BLaER1 treated with 17β-estradiol and CSF1 and Interleukin-3, amounts not matched to agents 10 nM and 100 nM (cell line): ENCODE results near the gene SEPTIN2.
"Not testable (repeated sequence)": the region's sequence is repeated elsewhere in the genome, so short reads cannot be mapped to it uniquely, and the experiment has no call there.

ENCODE experiments used
- H3K27ac ChIP-seq, 11 experiments: shearing (Covaris generic); formaldehyde crosslinking; 2 replicates each; pipeline ENCODE4 v1.8.1; 2022
- H3K27me3 ChIP-seq, 11 experiments: shearing (Covaris generic); formaldehyde crosslinking; 2 replicates each; pipeline ENCODE4 v1.8.1; 2022
- H3K36me3 ChIP-seq, 11 experiments: shearing (Covaris generic); formaldehyde crosslinking; 2 replicates each; pipeline ENCODE4 v1.8.1; 2022
- H3K4me1 ChIP-seq, 10 experiments: shearing (Covaris generic); formaldehyde crosslinking; 2 replicates each; pipeline ENCODE4 v1.8.1; 2022
- H3K4me2 ChIP-seq, 11 experiments: shearing (Covaris generic); formaldehyde crosslinking; 2 replicates each; pipeline ENCODE4 v1.8.1; 2022
- H3K4me3 ChIP-seq, 10 experiments: shearing (Covaris generic); formaldehyde crosslinking; 2 replicates each; pipeline ENCODE4 v1.8.1; 2022
- H3K9ac ChIP-seq, 11 experiments: shearing (Covaris generic); formaldehyde crosslinking; 2 replicates each; pipeline ENCODE4 v1.8.1; 2022
- H3K9me3 ChIP-seq, 11 experiments: shearing (Covaris generic); formaldehyde crosslinking; replicated peaks in 1 of 11; 2 replicates each; pipeline ENCODE4 v1.8.1; 2022
- H4K20me1 ChIP-seq, 11 experiments: shearing (Covaris generic); formaldehyde crosslinking; 2 replicates each; pipeline ENCODE4 v1.8.1; 2022
- Cebpa-rat ChIP-seq, 11 experiments: shearing (Covaris generic); IDR thresholded peaks; 2 replicates each; pipeline ENCODE4 v1.8.1; 2022

The SEPTIN2 gene

GRCh38 chr2:241368643-241369042 is 52.9 kb downstream of the SEPTIN2 start:
- peaks cover 0 to 15% (median 7%) of the 10 kb centered on the region in 11 experiments; a peak in 7 of 22 replicates for H3K36me3 ChIP-seq
- TF ChIP-seq Cebpa-rat (IDR thresholded peaks at IDR 0.05), result no peak
- H3K27me3 ChIP-seq, result no peaks in the 10 kb centered on the region
- H3K4me1 ChIP-seq, result peaks cover 14 to 32% (median 26%) of the 10 kb centered on the region in 10 experiments; a peak in 19 of 20 replicates
- no peak overlapping the region for H3K4me2 ChIP-seq
- H3K9me3 ChIP-seq, result no peaks in the 10 kb centered on the region
- H4K20me1 ChIP-seq, result peaks cover 32 to 96% (median 61%) of the 10 kb centered on the region in 11 experiments; a peak in 21 of 22 replicates
- no peak overlapping the region for H3K4me3 ChIP-seq
- H3K9ac ChIP-seq, result no peak overlapping the region
- H3K27ac ChIP-seq, result no peak overlapping the region

GRCh38 chr2:241372361-241372992 is 56.8 kb downstream of the SEPTIN2 start:
- Histone ChIP-seq H3K4me1 (peaks cover 13 to 43% (median 34%) of the 10 kb centered on the region in 10 experiments; a peak in 19 of 20 replicates), H3K36me3 (peaks cover 16 to 31% (median 23%) of the 10 kb centered on the region in 11 experiments), H3K4me2 (peak overlapping the region in 7 of 11 experiments; percentile 35 to 62 (median 52); a peak in 11 of 22 replicates), H3K9me3 (peaks cover 0 to 4% (median 0%) of the 10 kb centered on the region in 11 experiments; a peak in 1 of 22 replicates), H3K27me3 (no peaks in the 10 kb centered on the region), H3K9ac (no peak overlapping the region), H3K27ac (no peak overlapping the region), H3K4me3 (no peak overlapping the region), H4K20me1 (peaks cover 17 to 95% (median 51%) of the 10 kb centered on the region in 11 experiments; a peak in 19 of 22 replicates)
- TF ChIP-seq Cebpa-rat (IDR thresholded peaks at IDR 0.05), result no peak

GRCh38 chr2:241373446-241373845 is 57.7 kb downstream of the SEPTIN2 start:
- peaks cover 13 to 92% (median 41%) of the 10 kb centered on the region in 11 experiments; a peak in 19 of 22 replicates for H4K20me1 ChIP-seq
- peak overlapping the region in 8 of 11 experiments; percentile 35 to 62 (median 52); a peak in 14 of 22 replicates for H3K4me2 ChIP-seq
- H3K4me3 ChIP-seq, result no peak overlapping the region
- H3K4me1 ChIP-seq, result peaks cover 13 to 43% (median 34%) of the 10 kb centered on the region in 10 experiments; a peak in 19 of 20 replicates
- no peaks in the 10 kb centered on the region for H3K27me3 ChIP-seq
- H3K27ac ChIP-seq, result no peak overlapping the region
- peaks cover 0 to 4% (median 0%) of the 10 kb centered on the region in 11 experiments; a peak in 1 of 22 replicates for H3K9me3 ChIP-seq
- peaks cover 16 to 31% (median 23%) of the 10 kb centered on the region in 11 experiments for H3K36me3 ChIP-seq
- no peak for TF ChIP-seq Cebpa-rat (IDR thresholded peaks at IDR 0.05)
- H3K9ac ChIP-seq, result 0 out of 22 replicates have a peak overlapping the region, but pooled peaks of 1 of the 11 experiments have one; percentile 24

- H3K4me1 ChIP-seq, result peaks cover 13 to 43% (median 34%) of the 10 kb centered on the region in 10 experiments; a peak in 19 of 20 replicates
- not testable (repeated sequence) for H3K4me3 ChIP-seq
Measured at GRCh38 chr2:241373906-241374305, 58.2 kb downstream of the SEPTIN2 start.

GRCh38 chr2:241375300-241375699 is 59.6 kb downstream of the SEPTIN2 start:
- H4K20me1 ChIP-seq, result peaks cover 15 to 92% (median 39%) of the 10 kb centered on the region in 11 experiments; a peak in 19 of 22 replicates
- peak overlapping the region in 6 of 11 experiments; percentile 46 to 73 (median 56); a peak in 8 of 22 replicates for H3K4me2 ChIP-seq

More at GRCh38 chr2:241373906-241374305, 58.2 kb downstream of the SEPTIN2 start:
- H3K9me3 ChIP-seq, H3K27me3 ChIP-seq, H3K9ac ChIP-seq: not testable (repeated sequence)
- peak overlapping the region in 4 of 11 experiments; percentile 6 to 28 (median 22); a peak in 5 of 22 replicates for H3K27ac ChIP-seq
- peak overlapping the region; percentile 26 to 73 (median 52); a peak in 20 of 22 replicates for H3K4me2 ChIP-seq
- peaks cover 16 to 32% (median 23%) of the 10 kb centered on the region in 11 experiments for H3K36me3 ChIP-seq
- peaks cover 12 to 92% (median 39%) of the 10 kb centered on the region in 11 experiments; a peak in 19 of 22 replicates for H4K20me1 ChIP-seq

GRCh38 chr2:241376808-241377207 is 61.1 kb downstream of the SEPTIN2 start:
- peaks cover 22 to 92% (median 45%) of the 10 kb centered on the region in 11 experiments; a peak in 19 of 22 replicates for H4K20me1 ChIP-seq
- no peak overlapping the region for H3K9ac ChIP-seq
- peaks cover 26 to 54% (median 39%) of the 10 kb centered on the region in 11 experiments for H3K36me3 ChIP-seq
- H3K4me2 ChIP-seq, result no peak overlapping the region
- H3K27me3 ChIP-seq, result no peaks in the 10 kb centered on the region
- H3K4me1 ChIP-seq, result peaks cover 13 to 34% (median 32%) of the 10 kb centered on the region in 10 experiments; a peak in 19 of 20 replicates
- no peak overlapping the region for H3K27ac ChIP-seq
- H3K9me3 ChIP-seq, result peaks cover 0 to 4% (median 0%) of the 10 kb centered on the region in 11 experiments; a peak in 1 of 22 replicates
- TF ChIP-seq Cebpa-rat (IDR thresholded peaks at IDR 0.05), result no peak
- H3K4me3 ChIP-seq, result no peak overlapping the region

More at GRCh38 chr2:241375300-241375699, 59.6 kb downstream of the SEPTIN2 start:
- Histone ChIP-seq H3K36me3 (peaks cover 23 to 45% (median 30%) of the 10 kb centered on the region in 11 experiments), H3K27me3 (no peaks in the 10 kb centered on the region), H3K9me3 (peaks cover 0 to 4% (median 0%) of the 10 kb centered on the region in 11 experiments; a peak in 1 of 22 replicates), H3K4me3 (no peak overlapping the region), H3K27ac (no peak overlapping the region), H3K4me1 (peaks cover 13 to 43% (median 34%) of the 10 kb centered on the region in 10 experiments; a peak in 19 of 20 replicates), H3K9ac (no peak overlapping the region)
- no peak for TF ChIP-seq Cebpa-rat (IDR thresholded peaks at IDR 0.05)

- Histone ChIP-seq H3K27ac (no peak overlapping the region), H3K4me2 (no peak overlapping the region), H3K27me3 (no peaks in the 10 kb centered on the region), H4K20me1 (peaks cover 11 to 89% (median 37%) of the 10 kb centered on the region in 11 experiments; a peak in 18 of 22 replicates), H3K9me3 (peaks cover 0 to 4% (median 0%) of the 10 kb centered on the region in 11 experiments; a peak in 1 of 22 replicates), H3K9ac (no peak overlapping the region), H3K4me3 (no peak overlapping the region), H3K36me3 (peaks cover 42 to 74% (median 56%) of the 10 kb centered on the region in 11 experiments), H3K4me1 (peaks cover 13 to 15% (median 14%) of the 10 kb centered on the region in 10 experiments; a peak in 19 of 20 replicates)
- no peak for TF ChIP-seq Cebpa-rat (IDR thresholded peaks at IDR 0.05)
Measured at GRCh38 chr2:241378816-241379215, 63.1 kb downstream of the SEPTIN2 start.

- H3K9me3 ChIP-seq, result peaks cover 0 to 4% (median 0%) of the 10 kb centered on the region in 11 experiments; a peak in 1 of 22 replicates
- H3K9ac ChIP-seq, result no peak overlapping the region
- no peak overlapping the region for H3K4me3 ChIP-seq
- peaks cover 42 to 78% (median 57%) of the 10 kb centered on the region in 11 experiments for H3K36me3 ChIP-seq
- peaks cover 11 to 81% (median 28%) of the 10 kb centered on the region in 11 experiments; a peak in 18 of 22 replicates for H4K20me1 ChIP-seq
- no peak overlapping the region for H3K4me2 ChIP-seq
- H3K27me3 ChIP-seq, result no peaks in the 10 kb centered on the region
- no peak overlapping the region for H3K27ac ChIP-seq
- peaks cover 3 to 5% (median 4%) of the 10 kb centered on the region in 10 experiments; a peak in 19 of 20 replicates for H3K4me1 ChIP-seq
- no peak for TF ChIP-seq Cebpa-rat (IDR thresholded peaks at IDR 0.05)
Measured at GRCh38 chr2:241379481-241380480, 64.1 kb downstream of the SEPTIN2 start.
